Measurements from ENCODE around the gene COQ2. TPM values are rescaled to one million over a fixed set of nuclear protein-coding genes. Genes with fewer than 3 reads are reported as not detected.

Gene COQ2
- polyA plus RNA-seq, 1 of the 3 experiments (the other 2 are of a cell fraction) = 14.8 TPM

DNA sequence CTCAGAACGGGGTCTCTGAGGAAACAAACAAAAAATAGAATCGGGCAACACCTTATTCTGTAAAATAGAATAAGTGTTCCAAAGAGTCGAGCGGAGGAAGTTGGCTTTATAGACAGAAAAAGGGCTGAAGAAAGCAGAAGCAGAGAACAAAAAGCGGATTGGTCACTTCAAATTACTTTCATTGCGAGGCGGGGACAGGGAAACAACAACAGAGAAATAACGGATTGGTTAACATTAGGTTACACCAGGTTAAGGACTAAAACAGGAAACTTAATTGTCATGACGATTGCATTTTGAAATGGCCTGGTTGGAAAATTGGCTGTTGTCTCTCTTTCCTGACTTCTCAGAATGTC lies 433 bp upstream of the COQ2 start (continued):
- no peak for TF ChIP-seq TEAD4 (IDR thresholded peaks at IDR 0.05; ENCODE audit: borderline replicate concordance, insufficient read depth)

- peak overlapping the region; percentile 61; the same call in 1 of the 2 replicates for H3K9ac ChIP-seq
- H3K79me2 ChIP-seq (ENCODE audit: insufficient read depth) = peaks cover 18% of the 10 kb centered on the region; the same call in 1 of the 2 replicates
- H3K9me3 ChIP-seq = no peaks in the 10 kb centered on the region
- H2AFZ ChIP-seq (ENCODE audit: low read depth) = no peak overlapping the region
- no peaks in the 10 kb centered on the region for H3K9me2 ChIP-seq
- H3F3A ChIP-seq (replicated peaks; ENCODE audit: insufficient read depth) = no peaks in the 10 kb centered on the region
- H3K4me1 ChIP-seq (ENCODE audit: control insufficient read depth in 1 of 2, insufficient read depth in 2 of 2, low read depth in 1 of 2, low read length in 1 of 2) = peaks cover 0 to 7% of the 10 kb centered on the region in 2 experiments; a peak in 2 of 4 replicates
- H3K4me3 ChIP-seq (ENCODE audit: low read depth in 2 of 2, low read length in 1 of 2) = peak overlapping the region in 1 of 2 experiments; percentile 79; a peak in 1 of 4 replicates
- TF ChIP-seq SIN3A (IDR thresholded peaks at IDR 0.05; ENCODE audit: borderline replicate concordance, low read depth, low read length) (no peak), CHD2 (IDR thresholded peaks at IDR 0.05; ENCODE audit: low read length, partially characterized antibody) (no peak), RCOR1 (IDR thresholded peaks at IDR 0.05; ENCODE audit: low read length) (no peak), FOXJ3 (CRISPR knock-in tag; IDR thresholded peaks at IDR 0.05) (no peak), SMC3 (IDR thresholded peaks at IDR 0.05; ENCODE audit: low read depth, low read length) (no peak), RAD21 (IDR thresholded peaks at IDR 0.05; ENCODE audit: low read length) (no peak), TEAD4 (IDR thresholded peaks at IDR 0.05; ENCODE audit: borderline replicate concordance, insufficient read depth) (no peak), EZH2phosphoT487 (IDR thresholded peaks at IDR 0.05; ENCODE audit: borderline replicate concordance, low read depth) (no peak), MEF2A (IDR thresholded peaks at IDR 0.05; ENCODE audit: borderline replicate concordance, low read depth) (no peak), NFIC (IDR thresholded peaks at IDR 0.05; ENCODE audit: borderline replicate concordance) (no peak), EP300 (IDR thresholded peaks at IDR 0.05; ENCODE audit: borderline replicate concordance in 1 of 2, low read depth in 1 of 2, low read length in 1 of 2) (no peak), YY1 (IDR thresholded peaks at IDR 0.05; ENCODE audit: low read depth) (no peak), USF1 (IDR thresholded peaks at IDR 0.05; ENCODE audit: borderline replicate concordance, low read depth) (no peak)
- TF ChIP-seq, protein P1, sequence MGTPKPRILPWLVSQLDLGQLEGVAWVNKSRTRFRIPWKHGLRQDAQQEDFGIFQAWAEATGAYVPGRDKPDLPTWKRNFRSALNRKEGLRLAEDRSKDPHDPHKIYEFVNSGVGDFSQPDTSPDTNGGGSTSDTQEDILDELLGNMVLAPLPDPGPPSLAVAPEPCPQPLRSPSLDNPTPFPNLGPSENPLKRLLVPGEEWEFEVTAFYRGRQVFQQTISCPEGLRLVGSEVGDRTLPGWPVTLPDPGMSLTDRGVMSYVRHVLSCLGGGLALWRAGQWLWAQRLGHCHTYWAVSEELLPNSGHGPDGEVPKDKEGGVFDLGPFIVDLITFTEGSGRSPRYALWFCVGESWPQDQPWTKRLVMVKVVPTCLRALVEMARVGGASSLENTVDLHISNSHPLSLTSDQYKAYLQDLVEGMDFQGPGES (IDR thresholded peaks at IDR 0.05; ENCODE audit: low read depth, low read length) = no peak
- TF ChIP-seq, protein P2, sequence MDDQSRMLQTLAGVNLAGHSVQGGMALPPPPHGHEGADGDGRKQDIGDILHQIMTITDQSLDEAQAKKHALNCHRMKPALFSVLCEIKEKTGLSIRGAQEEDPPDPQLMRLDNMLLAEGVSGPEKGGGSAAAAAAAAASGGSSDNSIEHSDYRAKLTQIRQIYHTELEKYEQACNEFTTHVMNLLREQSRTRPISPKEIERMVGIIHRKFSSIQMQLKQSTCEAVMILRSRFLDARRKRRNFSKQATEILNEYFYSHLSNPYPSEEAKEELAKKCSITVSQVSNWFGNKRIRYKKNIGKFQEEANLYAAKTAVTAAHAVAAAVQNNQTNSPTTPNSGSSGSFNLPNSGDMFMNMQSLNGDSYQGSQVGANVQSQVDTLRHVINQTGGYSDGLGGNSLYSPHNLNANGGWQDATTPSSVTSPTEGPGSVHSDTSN (IDR thresholded peaks at IDR 0.05) = no peak
- peak overlapping the region; percentile 95; the same call in 1 of the 2 replicates for H3K4me2 ChIP-seq
- CTCF ChIA-PET = interaction anchor here (1.1 to 3.2 kb wide), 5 partner anchors 22 to 401 kb away, joined by 3 to 16 read pairs (median 4); no protein-coding TSS in a partner anchor
- WGBS (ENCODE audit: low lambda C conversion rate) = 98% methylated on average over 7 of the region's 7 CpGs
- POLR2A ChIA-PET = no interaction called here
- no peaks in the 10 kb centered on the region for H3K27me3 ChIP-seq (ENCODE audit: insufficient read depth)
- peaks cover 0 to 5% of the 10 kb centered on the region in 2 experiments for H3K36me3 ChIP-seq (replicated peaks in 1 of 2; ENCODE audit: control insufficient read depth in 1 of 2, insufficient read depth in 2 of 2, low read length in 1 of 2)
- DNase-seq = no peak
- no peak overlapping the region for H3K27ac ChIP-seq (ENCODE audit: low read depth in 2 of 2, low read length in 1 of 2)
- no peaks in the 10 kb centered on the region for H4K20me1 ChIP-seq (ENCODE audit: insufficient read depth)
Measured at GRCh38 chr4:83283181-83283580, 1.4 kb downstream of the COQ2 start.

All from SK-N-SH (cell line).